ENCODE results near the gene FBXO33. TPM values are rescaled to one million over a fixed set of nuclear protein-coding genes. Genes with fewer than 3 reads are reported as not detected.
"Not testable (repeated sequence)": the region's sequence is repeated elsewhere in the genome, so short reads cannot be mapped to it uniquely, and the experiment has no call there.

FBXO33 gene
- total RNA-seq, 4 donors from 2014 or later, result 12.9 to 18.4 (median 16.2) TPM

- H3K27ac ChIP-seq, result no peak overlapping the region
- H3K4me3 ChIP-seq, result no peak overlapping the region
- TF ChIP-seq CTCF (IDR thresholded peaks at IDR 0.05), result peak in 4 of 5 experiments; percentile 22 to 24 (median 22)
- no peak for TF ChIP-seq POLR2A (IDR thresholded peaks at IDR 0.05)
- H3K27me3 ChIP-seq, result no peaks in the 10 kb centered on the region
- no peaks in the 10 kb centered on the region for H3K4me1 ChIP-seq
- H3K9me3 ChIP-seq, result peaks cover 0 to 21% (median 5%) of the 10 kb centered on the region in 4 donors
- H3K36me3 ChIP-seq, result peaks cover 0 to 30% (median 0%) of the 10 kb centered on the region in 3 donors
- 55 to 58% methylated on average over 4 of the region's 4 CpGs for WGBS, 2 donors
- peak in 1 of 2 donors; percentile 35 for DNase-seq (ENCODE audit: low spot score in 2 of 2)
Observed at GRCh38 chr14:39368261-39368959, 63.8 kb downstream of the FBXO33 start.

- DNase-seq (ENCODE audit: low spot score in 2 of 2), result no peak
- H3K27me3 ChIP-seq, result no peaks in the 10 kb centered on the region
- H3K27ac ChIP-seq, result no peak overlapping the region
- H3K9me3 ChIP-seq, result peaks cover 0 to 25% (median 5%) of the 10 kb centered on the region in 4 donors
- peaks cover 0 to 36% (median 0%) of the 10 kb centered on the region in 3 donors for H3K36me3 ChIP-seq
- TF ChIP-seq EP300 (IDR thresholded peaks at IDR 0.05) (no peak), CTCF (IDR thresholded peaks at IDR 0.05) (no peak), POLR2A (IDR thresholded peaks at IDR 0.05) (no peak)
- 68 to 82% methylated on average over 2 of the region's 2 CpGs for WGBS, 2 donors
- H3K4me3 ChIP-seq, result no peak overlapping the region
- no peaks in the 10 kb centered on the region for H3K4me1 ChIP-seq
Observed at GRCh38 chr14:39367387-39367751, 64.9 kb downstream of the FBXO33 start.

GRCh38 chr14:39366460-39367386 is 65.5 kb downstream of the FBXO33 start:
- TF ChIP-seq CTCF (IDR thresholded peaks at IDR 0.05) (no peak), EP300 (IDR thresholded peaks at IDR 0.05) (no peak), POLR2A (IDR thresholded peaks at IDR 0.05) (no peak)
- Histone ChIP-seq H3K27ac (no peak overlapping the region), H3K4me3 (no peak overlapping the region), H3K36me3 (peaks cover 0 to 42% (median 0%) of the 10 kb centered on the region in 3 donors), H3K27me3 (no peaks in the 10 kb centered on the region), H3K4me1 (no peaks in the 10 kb centered on the region), H3K9me3 (peaks cover 0 to 25% (median 5%) of the 10 kb centered on the region in 4 donors)
- DNase-seq (ENCODE audit: low spot score in 2 of 2), result no peak
- 93 to 95% methylated on average over 9 to 10 of the region's 10 CpGs for WGBS, 2 donors

- peaks cover 0 to 51% (median 0%) of the 10 kb centered on the region in 3 donors for H3K36me3 ChIP-seq
- no peak for DNase-seq (ENCODE audit: low spot score in 2 of 2)
- H3K4me3 ChIP-seq, result no peak overlapping the region
- TF ChIP-seq CTCF (IDR thresholded peaks at IDR 0.05), result no peak
- no peak for TF ChIP-seq EP300 (IDR thresholded peaks at IDR 0.05)
- TF ChIP-seq POLR2A (IDR thresholded peaks at IDR 0.05), result no peak
- no peak overlapping the region for H3K27ac ChIP-seq
- no peaks in the 10 kb centered on the region for H3K27me3 ChIP-seq
- WGBS, 2 donors, result 94% methylated on average over 1 of the region's 1 CpG
- H3K4me1 ChIP-seq, result no peaks in the 10 kb centered on the region
- peaks cover 0 to 25% (median 6%) of the 10 kb centered on the region in 4 donors for H3K9me3 ChIP-seq
Observed at GRCh38 chr14:39365354-39365753, 66.9 kb downstream of the FBXO33 start.

- no peak for DNase-seq (ENCODE audit: low spot score in 2 of 2)
- no peak overlapping the region for H3K27ac ChIP-seq
Observed at GRCh38 chr14:39364509-39364908, 67.7 kb downstream of the FBXO33 start.

GRCh38 chr14:39361556-39361955 is 70.7 kb downstream of the FBXO33 start:
- not testable (repeated sequence) for H3K27me3 ChIP-seq; H3K27ac ChIP-seq; H3K4me1 ChIP-seq; H3K4me3 ChIP-seq; DNase-seq (ENCODE audit: low spot score in 2 of 2)
- WGBS, 2 donors, result 77 to 90% methylated on average over 5 of the region's 5 CpGs
- Histone ChIP-seq H3K36me3 (peaks cover 0 to 72% (median 0%) of the 10 kb centered on the region in 3 donors), H3K9me3 (peaks cover 0 to 28% (median 6%) of the 10 kb centered on the region in 4 donors)

More at GRCh38 chr14:39364509-39364908, 67.7 kb downstream of the FBXO33 start:
- WGBS, 2 donors, result 76 to 78% methylated on average over 1 of the region's 1 CpG
- no peaks in the 10 kb centered on the region for H3K4me1 ChIP-seq
- H3K36me3 ChIP-seq, result peaks cover 0 to 57% (median 0%) of the 10 kb centered on the region in 3 donors
- no peaks in the 10 kb centered on the region for H3K27me3 ChIP-seq
- no peak for TF ChIP-seq POLR2A (IDR thresholded peaks at IDR 0.05)
- no peak for TF ChIP-seq CTCF (IDR thresholded peaks at IDR 0.05)
- no peak for TF ChIP-seq EP300 (IDR thresholded peaks at IDR 0.05)
- H3K4me3 ChIP-seq, result no peak overlapping the region
- H3K9me3 ChIP-seq, result peaks cover 0 to 25% (median 6%) of the 10 kb centered on the region in 4 donors
